HG03103 (cell line): Measurements from ENCODE around the gene PCDHGB3.
"Not testable (repeated sequence)": the region's sequence is repeated elsewhere in the genome, so short reads cannot be mapped to it uniquely, and the experiment has no call there.

Experiments used
- ATAC-seq: cut with Tn5 transposase; IDR thresholded peaks from one replicate; pipeline ENCODE4 v1.9.1; 2021; ENCODE audit warnings: low read depth; ENCODE audit not compliant: unreplicated experiment

PCDHGB3 gene

GRCh38 chr5:141369994-141370848, at the start of gene PCDHGB3:
Gene PCDHGB3, plus strand, starts transcription at chr5:141370242. Its CDS starts 153 bp downstream, at chr5:141370395.
- peak; percentile 90 for ATAC-seq

GRCh38 chr5:141322261-141322660, 47.8 kb upstream of the PCDHGB3 start:
- ATAC-seq: no peak

GRCh38 chr5:141326088-141326854, 43.8 kb upstream of the PCDHGB3 start:
- ATAC-seq: peak; percentile 89

GRCh38 chr5:141328231-141328630, 41.8 kb upstream of the PCDHGB3 start:
- ATAC-seq: no peak

GRCh38 chr5:141330299-141331080, 39.6 kb upstream of the PCDHGB3 start, which contains the start of gene PCDHGA1:
Gene PCDHGA1, plus strand, starts transcription at chr5:141330514.
- no peak for ATAC-seq

- ATAC-seq: not testable (repeated sequence)
Observed at GRCh38 chr5:141332571-141332970, 37.5 kb upstream of the PCDHGB3 start.

GRCh38 chr5:141338538-141339306, 31.3 kb upstream of the PCDHGB3 start, which contains the start of gene PCDHGA2:
Gene PCDHGA2, plus strand, starts transcription at chr5:141338760.
- no peak for ATAC-seq

GRCh38 chr5:141340781-141341354, 29.2 kb upstream of the PCDHGB3 start:
- ATAC-seq: not testable (repeated sequence)

GRCh38 chr5:141342773-141343172, 27.3 kb upstream of the PCDHGB3 start:
- no peak for ATAC-seq

- no peak for ATAC-seq
Observed at GRCh38 chr5:141343242-141343952, 26.6 kb upstream of the PCDHGB3 start, which contains the start of gene PCDHGA3. Gene PCDHGA3, plus strand, starts transcription at chr5:141343829. Its CDS starts 205 bp downstream, at chr5:141344034.

GRCh38 chr5:141343953-141344463, 26.0 kb upstream of the PCDHGB3 start:
- no peak for ATAC-seq

GRCh38 chr5:141345327-141345726, 24.7 kb upstream of the PCDHGB3 start:
- no peak for ATAC-seq

- not testable (repeated sequence) for ATAC-seq
Observed at GRCh38 chr5:141346017-141346416, 24.0 kb upstream of the PCDHGB3 start.

GRCh38 chr5:141349917-141350619, 20.0 kb upstream of the PCDHGB3 start, which contains the start of gene PCDHGB1:
Gene PCDHGB1, plus strand, starts transcription at chr5:141350099. Its CDS starts 162 bp downstream, at chr5:141350261.
- no peak for ATAC-seq

GRCh38 chr5:141351591-141351990, 18.5 kb upstream of the PCDHGB3 start:
- no peak for ATAC-seq

GRCh38 chr5:141354900-141355469, 15.1 kb upstream of the PCDHGB3 start, which contains the start of gene PCDHGA4:
Gene PCDHGA4, plus strand, starts transcription at chr5:141355021. Its CDS starts 87 bp downstream, at chr5:141355108.
- no peak for ATAC-seq

GRCh38 chr5:141355641-141356040, 14.4 kb upstream of the PCDHGB3 start:
- ATAC-seq: no peak
